Head of caudate nucleus (tissue), 42 donors: ENCODE data around the gene RGS19.

ENCODE experiments used
- DNase-seq, 42 donors: peaks; one replicate each; pipeline versions ENCODE4 v3.0.0 to v3.0.0-alpha.2; 2020 to 2021; ENCODE audit warnings: mixed read lengths in 7 of 42
- intact Hi-C: fragments of 100-400 bp; cut with DNase I; formaldehyde crosslinking; loops from one replicate; pipeline ENCODE4 v1.15.0; 2022

The RGS19 gene

DNA sequence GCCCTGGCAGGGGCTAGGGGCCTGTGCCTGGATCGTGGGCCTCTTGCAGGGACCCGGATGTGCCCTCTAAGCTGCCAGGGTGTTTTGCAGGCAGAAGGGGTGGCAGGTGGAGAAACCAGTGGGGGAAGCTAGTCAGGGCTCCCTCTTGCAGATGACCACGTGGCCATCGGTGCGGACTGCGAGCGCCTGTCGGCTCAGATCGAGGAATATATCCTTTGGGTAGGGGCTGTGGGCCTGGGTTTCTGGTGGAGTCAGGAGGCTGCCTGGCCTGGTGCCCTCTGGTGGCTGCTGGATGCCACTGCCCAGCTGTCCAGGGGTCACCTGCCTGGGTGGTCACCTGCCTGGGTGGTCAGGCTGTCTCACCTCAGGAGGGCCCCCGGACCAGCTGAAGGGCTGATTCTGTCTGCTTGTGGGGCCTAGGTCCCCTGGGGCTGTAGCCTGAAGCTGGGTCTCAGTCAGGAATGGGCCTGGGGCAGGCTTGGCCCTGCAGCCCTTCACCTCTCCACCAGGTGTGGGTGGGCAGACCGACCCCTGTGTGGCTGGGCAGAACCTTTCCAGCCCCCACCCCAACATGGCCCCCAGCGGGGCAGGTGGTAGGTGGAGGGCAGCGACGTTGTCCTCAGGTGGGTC, 9.6 kb downstream of the RGS19 start:
- DNase-seq = peak in 1 of 42 donors; percentile 54

DNA sequence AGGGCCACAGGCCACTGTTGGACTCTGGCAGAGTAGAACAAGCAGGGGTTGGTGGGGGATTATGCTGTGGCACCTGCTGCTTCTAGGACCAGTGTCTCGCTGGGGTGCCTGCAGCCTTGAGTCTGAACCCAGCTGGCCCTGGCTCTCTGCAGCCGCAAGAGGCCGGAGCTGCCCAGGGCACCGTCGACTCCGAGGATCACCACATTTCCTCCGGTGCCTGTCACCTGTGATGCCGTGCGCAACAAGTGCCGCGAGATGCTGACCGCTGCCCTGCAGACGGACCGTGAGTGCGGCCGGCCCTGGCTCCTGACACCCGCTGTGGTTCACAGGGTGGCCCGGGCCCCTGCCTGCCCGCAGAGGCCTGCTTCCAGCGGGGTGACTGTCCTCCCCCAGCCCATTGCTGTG, 10.1 kb downstream of the RGS19 start:
- intact Hi-C loops = no loop called here
- no peak for DNase-seq

More for the DNA sequence above, 9.6 kb downstream of the RGS19 start:
- intact Hi-C loops = no loop called here

DNA sequence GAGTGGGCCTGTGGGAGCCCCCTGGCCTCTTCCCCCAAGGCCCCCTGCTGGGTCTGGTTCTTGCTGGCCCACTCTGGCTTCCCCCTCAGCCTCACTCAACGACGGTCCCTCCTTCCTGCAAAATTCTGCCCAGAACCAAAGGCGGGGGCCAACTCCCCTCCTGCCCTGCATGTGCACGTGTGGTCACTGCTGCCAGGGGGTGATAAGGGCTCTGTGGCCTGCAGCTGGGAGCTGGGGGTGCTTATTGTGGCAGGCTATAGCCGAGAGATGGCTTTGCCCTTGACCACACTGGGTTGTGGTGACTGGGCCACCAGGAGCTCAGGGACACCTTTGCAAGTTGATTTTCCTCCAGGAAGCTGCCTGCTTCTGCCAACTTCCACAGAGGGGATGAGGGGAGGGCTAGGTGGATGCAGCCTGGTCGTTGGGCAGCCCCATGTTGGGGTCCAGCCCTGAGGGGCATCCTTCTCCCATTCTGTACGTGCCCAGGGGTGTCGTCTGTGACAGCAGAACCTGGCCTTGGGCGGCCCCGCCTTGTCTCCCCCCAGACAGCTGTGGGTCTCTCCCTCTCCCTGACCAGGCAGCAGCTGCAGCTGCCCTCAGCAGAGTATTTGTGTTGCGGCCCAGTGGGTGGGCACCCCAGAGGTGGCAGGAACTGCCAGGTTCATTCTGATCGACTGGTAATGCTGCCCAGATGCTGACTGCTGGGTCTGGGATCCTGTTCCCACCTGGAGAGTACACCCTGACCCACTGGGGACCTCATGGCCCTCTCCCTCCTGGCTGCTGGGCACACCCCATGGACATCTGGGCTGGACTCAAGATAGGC, 10.7 kb downstream of the RGS19 start:
- intact Hi-C loops = no loop called here
- DNase-seq = no peak

DNA sequence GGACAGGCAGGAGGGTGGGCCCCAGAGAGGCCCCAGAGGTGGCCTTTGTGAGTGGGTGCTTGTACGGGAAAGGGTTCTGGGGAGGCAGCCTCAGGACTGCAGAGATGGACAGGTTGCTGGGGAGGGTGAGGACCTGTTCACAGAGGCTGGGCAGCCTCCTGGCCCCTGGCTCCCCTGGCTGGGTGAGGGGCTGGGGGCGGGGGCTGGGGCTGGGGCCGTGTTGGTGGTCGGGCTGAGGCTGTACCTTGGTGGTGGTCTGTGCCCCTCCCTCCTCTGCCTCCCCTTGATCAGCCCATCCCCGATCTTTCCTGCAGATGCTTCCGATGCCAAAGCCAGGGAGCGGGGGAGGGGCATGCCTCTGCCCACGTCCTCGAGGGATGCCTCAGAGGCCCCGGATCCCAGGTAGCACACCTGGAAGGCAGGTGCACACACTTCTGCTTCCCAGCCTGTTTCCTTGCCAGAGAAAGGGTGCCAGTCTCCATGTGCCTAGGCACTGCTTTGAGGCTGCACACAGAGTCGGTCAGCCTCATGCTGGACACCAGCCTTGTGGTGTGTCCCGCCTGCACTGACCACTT, 11.5 kb downstream of the RGS19 start:
- intact Hi-C loops = no loop called here
- DNase-seq = no peak

DNA sequence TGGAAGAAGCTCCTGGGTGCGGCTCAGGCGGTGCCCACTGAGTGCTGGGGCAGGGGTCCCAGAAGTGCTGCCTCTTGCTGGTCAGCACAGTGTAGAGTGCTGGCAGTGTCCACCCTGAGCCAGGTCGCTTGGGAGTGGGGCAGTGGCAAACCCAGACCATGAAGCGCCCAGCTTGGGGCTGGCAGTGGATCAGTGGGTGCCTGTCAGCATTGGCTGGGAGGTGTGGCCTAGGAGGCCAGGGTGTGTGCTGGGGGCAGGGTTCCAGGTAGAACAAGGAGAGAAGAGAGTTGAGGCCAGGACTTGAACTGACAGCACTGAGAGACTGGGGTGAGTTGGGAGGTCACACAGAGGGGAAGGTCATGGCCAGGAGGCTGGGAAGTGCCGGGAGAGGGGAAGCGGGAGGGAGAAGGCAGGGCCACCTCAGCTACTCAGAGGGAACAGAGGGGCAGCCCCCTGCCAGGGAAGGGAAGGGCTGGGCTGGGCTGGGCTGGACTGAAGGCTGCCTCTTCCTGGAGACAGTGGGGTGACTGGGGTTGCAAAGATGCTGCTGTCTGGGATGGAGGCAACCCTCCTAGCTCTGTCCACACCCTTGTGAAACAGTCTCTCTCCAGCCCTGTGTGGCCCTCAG, 12.2 kb downstream of the RGS19 start:
- no peak for DNase-seq
- intact Hi-C loops = no loop called here

DNA sequence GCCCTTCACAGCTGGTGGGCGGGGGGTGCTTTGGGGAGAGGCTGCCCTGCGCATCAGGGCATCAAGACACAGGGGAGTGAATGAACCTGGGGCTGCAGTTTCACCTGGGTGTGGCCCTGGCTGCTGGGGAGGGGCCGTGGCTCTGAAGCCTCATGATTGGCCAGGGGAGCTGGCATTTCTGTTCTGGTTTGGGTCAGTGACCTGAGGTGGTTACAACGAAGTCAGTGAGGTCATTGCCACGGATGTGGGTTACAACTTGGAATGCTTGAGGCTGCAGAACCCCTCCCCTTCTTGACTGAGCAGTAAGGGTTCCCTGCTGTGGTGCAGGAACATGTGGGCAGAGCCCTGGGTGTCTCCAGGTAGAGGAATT, 13.4 kb downstream of the RGS19 start:
- DNase-seq = no peak
- intact Hi-C loops = no loop called here

DNA sequence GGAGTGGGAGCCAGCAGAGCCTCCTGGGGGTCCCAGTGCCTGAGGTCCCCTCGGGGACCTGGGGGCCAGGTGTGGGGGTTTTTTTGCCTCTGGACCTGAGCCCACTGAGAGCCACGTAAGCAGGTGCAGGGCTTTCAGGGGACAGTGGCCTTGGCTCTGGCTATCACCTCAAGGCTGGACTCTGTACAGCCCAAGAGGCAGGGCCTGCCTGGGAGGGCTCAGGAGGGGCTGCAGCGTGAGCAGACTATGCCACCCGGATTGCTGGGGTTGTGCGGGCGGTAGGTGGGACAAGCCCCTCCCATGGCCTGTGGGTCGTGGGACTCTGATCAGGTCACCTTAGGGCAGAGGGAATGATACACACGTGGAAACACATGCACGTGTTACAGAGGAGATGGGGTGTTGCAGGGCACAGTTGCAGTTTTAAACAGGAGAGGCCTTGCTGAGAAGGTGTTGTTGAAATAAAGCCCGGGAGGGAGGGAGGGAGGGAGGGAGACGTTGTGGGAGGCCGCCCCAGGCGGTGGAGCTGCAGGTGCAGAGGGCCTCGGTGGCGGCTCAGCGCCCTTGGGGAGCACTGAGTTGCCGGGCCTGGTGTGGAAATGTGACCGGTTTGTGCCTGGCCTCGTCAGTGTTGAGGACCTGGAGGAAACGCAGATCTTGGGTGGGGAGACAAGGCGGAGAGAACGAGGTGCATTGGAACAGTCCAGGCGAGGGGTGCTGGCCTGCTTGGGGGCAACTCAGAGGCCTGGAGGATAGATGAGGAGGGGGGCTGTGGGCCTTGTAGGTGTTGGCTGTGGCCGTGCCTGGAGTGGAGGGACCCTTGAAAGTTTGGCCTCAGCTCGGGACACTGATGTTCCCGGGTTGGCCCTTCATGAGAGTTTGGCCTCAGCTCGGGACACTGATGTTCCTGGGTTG, 14.0 kb downstream of the RGS19 start:
- no peak for DNase-seq
- intact Hi-C loops = no loop called here

DNA sequence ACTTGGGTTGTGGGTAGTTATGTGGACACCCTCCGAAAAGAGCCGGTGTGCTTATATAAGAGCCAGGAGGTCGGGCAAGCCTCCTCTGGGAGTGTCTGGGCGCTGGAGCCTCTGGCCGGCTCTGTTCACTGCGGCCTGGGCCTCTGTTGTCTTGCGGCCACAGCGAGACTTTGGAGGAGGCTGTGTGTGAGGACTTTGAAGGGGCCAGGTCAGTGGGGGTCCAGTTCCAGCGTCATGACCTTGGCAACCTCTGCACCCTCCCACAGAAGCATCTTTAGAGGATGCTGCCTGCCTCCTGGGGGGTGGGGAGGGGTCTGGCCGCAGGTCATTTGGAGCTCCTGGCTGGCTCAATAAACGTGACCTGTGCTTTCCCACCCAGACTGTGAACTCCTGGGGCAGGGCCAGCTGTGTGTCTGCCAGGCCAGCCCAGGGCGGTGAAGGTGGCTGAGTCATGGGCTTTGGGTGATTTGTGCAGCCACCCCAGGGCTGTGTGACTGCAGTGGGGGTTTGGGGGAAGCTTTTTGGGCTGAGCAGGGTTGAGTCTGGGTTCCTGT, 15.1 kb downstream of the RGS19 start:
- intact Hi-C loops = loop anchor here (5.0 kb wide), 1 partner anchor 107 kb away; the partner anchor contains the start of gene UCKL1
- no peak for DNase-seq

DNA sequence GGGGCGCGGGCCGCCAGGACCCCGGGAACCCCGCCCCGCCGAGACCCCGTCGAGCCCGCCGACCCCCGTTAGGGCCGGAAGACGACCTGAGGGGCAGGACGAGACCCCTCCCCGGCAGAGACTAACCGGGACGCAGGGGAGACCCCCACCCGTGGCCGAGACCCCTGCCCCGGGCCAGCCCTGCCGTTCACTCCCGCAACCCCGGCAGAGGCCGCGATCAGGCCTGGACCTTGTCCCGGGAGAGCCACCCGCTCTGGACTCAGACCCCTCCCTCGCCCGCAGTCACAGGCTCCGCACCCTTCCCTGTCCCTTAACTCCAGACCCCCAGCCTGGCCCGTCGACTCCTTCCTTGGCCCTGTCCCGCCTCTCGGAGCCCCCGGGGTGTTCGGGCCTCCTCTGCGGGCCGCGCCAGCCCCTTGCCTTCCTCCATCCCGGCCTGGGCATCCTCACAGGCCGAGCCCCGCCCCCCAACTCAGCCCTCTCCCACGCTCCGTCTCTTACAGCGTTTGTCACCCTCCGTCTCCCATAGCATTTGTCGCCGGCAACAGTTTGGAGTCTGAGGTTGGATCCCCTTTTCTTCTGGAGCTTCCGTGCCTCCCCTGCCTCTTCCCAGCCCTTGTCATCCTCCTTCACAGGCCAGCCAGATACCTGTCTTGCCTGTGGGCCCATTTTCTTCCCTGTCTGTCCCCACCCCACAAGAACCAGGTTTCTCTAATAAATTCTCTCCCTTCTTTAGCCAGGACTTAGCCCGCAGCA, 15.8 kb downstream of the RGS19 start:
- peak in 34 of 42 donors; percentile 31 to 80 (median 58) for DNase-seq
- intact Hi-C loops = loop anchor here (5.0 kb wide), 1 partner anchor 106 kb away; the partner anchor contains the start of gene UCKL1

DNA sequence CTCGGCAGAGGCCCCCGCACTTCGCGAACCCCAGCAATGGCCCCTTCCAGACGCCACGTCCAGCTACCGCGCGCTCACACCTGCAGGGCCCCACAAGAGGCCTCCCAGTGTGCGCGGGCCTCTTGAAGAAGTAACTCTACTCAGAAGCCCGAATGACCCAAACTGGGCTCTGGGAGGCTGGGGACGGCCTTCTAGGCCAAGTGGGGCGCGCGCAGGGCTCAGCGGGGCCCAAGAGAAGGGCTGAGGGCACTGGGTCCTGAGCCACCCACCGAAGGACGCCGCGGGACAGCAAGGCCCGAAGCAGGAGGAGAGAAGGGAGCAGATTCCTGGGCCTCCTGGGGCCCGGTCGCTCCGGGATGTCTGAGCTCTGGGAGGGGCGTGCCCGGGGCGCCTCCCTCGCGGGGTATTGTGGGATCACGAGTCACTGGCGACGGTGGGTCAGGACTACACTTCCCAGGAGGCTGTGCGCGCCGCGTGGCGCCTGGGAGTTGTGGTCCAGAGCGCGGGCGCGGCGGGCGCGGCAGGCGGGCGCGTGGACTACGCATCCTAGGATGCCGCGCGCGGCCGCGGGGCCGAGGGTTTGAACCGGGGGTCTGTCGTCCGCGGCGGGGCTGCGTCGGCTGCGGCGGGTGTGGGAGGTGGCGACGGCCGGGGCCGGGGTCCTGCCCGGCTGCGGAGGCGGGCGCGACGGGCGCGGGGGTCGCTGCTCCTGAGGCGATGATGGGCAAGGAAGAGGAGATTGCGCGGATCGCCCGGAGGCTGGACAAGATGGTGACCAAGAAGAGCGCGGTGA, 16.5 kb downstream of the RGS19 start, which contains the start of gene TCEA2:
Gene TCEA2 (plus strand): TSS at position 603 of the 793 bp plus-strand sequence. CDS start 115 bp downstream, at position 718.
- DNase-seq = peak; percentile 96 to 100 (median 99)
- intact Hi-C loops = loop anchor here (5.0 kb wide), 1 partner anchor 105 kb away; the partner anchor contains the start of gene UCKL1

DNA sequence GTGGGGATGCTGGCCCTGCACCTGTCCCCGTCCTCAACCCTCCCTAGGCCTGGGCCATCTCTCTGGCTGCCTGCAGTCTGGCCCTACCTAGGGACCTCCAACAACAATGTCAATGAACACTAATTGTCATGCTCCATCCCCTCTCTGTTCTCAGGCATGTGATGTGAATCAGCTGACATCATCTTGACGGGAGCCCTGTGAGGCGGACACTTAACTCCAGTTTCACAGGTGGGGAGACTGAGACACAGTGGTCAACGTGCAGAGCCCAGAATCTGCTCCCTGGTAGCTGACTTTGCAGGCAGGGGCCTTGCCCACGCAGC, 17.1 kb downstream of the RGS19 start:
- peak in 5 of 42 donors; percentile 32 to 50 (median 37) for DNase-seq

DNA sequence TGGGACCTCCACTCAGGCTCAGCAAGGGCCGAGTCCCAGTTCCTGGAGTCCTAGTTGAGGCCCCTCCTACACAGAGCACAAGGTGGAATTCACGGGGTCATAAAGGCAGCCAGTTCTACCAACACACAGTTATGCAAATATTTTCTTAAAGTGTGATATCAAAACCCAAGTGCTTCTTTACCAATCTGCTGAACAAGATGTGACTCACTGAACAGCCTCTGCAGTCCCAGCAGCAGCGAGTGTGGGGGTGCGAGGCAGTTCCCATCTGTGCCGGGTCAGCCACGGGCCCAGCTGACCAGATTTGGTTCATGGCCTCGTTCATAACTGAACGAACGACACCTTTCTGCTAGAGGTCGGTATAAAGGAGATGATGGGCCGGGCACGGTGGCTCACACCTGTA, 20.8 kb downstream of the RGS19 start:
- intact Hi-C loops = no loop called here
- peak in 22 of 42 donors; percentile 32 to 81 (median 55) for DNase-seq

More for the DNA sequence above, 17.1 kb downstream of the RGS19 start:
- intact Hi-C loops = loop anchor here (5.0 kb wide), 1 partner anchor 105 kb away; the partner anchor contains the start of gene UCKL1

DNA sequence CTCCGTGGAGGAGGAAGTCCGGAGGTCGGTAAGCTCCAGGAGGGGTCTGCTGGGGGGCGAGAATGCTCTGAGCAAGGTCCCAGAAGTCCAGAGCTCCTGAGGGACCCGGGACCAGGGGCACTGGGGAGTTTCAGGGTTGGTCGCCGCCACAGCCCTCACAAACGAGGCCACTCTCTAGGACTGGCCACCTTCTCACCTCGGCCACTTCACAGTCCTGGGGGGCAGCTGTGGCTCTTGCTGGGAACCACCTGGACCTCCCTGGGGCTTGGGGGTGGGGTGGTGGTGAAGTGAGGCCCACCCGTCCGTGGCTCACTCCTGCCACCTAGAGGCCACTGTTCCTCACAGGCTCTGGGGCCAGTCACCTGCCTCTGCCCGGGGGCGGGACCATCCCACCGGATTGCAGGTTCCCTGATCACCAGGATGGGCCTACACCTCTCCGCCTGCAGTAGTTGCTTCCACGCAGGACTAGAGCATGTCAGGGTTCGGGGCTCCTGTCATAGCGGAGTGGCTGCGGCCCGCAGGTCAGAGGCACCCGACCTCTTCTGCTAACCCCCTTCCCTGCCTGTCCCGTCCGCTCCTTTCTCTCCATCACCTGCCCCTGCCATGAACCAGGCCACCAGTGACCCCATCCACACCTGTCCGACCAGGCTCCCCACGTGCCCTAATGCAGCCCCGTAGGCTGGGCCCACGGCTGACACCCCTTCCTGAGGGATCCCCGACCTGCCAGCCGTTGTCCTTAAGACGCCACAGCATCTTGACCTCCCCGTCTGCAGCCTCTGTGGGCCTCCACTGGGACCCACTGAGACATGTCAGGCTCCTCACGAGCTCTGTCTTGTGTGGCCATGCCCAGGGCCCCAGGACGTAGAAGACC, 21.5 kb downstream of the RGS19 start:
- peak; percentile 44 to 88 (median 78) for DNase-seq
- intact Hi-C loops = no loop called here

DNA sequence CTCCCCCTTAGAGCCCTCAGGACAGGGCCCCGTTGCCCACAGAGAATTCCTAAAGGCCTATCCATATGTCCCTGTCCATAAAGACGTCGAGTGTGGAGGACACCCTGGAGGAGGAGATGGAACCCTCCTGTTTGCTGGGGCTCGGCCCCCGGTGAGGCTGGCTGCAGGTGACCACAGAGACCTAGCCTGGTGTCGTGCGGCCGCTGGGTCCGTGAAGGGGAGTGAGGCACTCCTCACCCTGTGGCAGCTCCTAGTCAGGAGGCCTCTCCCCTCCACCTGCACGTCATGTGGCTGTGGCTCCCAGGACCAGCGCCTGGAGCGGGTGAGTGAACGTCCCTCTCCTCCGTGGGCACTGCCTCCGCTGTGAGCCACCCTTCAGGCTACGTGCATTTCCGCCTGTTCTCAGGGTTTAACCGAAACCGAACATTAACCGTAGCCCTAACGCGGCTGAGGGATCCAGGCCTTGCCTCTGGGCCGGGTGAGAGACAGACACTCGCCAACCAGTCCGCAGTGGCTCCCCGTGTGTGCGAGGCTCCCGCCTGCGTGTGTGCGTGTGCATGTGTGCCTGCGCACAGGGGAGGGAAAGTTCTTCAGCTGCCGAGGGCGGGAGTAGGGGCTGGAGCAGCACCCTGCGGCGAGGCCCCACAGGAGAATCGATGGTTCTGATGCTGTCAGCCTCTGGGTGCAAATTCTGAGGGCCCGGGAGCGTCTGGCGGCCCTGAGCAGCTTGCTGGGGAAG, 22.3 kb downstream of the RGS19 start:
- DNase-seq = peak in 1 of 42 donors; percentile 32
- intact Hi-C loops = no loop called here

DNA sequence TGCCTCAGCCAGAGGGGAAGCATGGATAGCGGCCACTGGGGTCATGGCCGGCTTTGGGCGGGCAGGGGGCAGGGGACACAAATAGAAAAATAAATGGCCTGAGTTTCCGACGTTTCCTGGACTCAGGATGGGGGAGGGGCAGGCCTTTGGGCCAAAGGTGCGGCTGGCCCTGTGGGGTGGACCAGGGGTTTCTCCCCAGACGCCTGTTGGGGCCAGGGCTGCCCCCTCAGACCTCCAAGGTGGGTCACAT, 22.8 kb downstream of the RGS19 start:
- intact Hi-C loops = no loop called here
- DNase-seq = no peak
